Inflammatory macrophage treated with lipopolysaccharide for 4 hours (primary cell): ENCODE measurements around the gene SYPL2.
"Not testable (repeated sequence)": the region's sequence is repeated elsewhere in the genome, so short reads cannot be mapped to it uniquely, and the experiment has no call there.

Experiments
- DNase-seq: peaks from one replicate; pipeline ENCODE4 v3.0.0-alpha.2; 2020

The SYPL2 gene

GRCh38 chr1:109466452-109467300 is at the start of gene SYPL2:
SYPL2 (plus strand) TSS chr1:109466546; CDS start chr1:109466844, 298 bp downstream.
- peak; percentile 11 for DNase-seq

- DNase-seq: no peak
These were observed 42.8 kb upstream of the SYPL2 start for GRCh38 chr1:109423498-109423897.

GRCh38 chr1:109425391-109426280 is 40.7 kb upstream of the SYPL2 start:
- peak; percentile 86 for DNase-seq

GRCh38 chr1:109426281-109427170 is 39.8 kb upstream of the SYPL2 start, which contains the start of gene PSMA5:
PSMA5 (minus strand) TSS chr1:109426448; CDS start chr1:109426330, 118 bp downstream.
- peak; percentile 100 for DNase-seq

- peak; percentile 49 for DNase-seq
These were observed 39.2 kb upstream of the SYPL2 start for GRCh38 chr1:109427171-109427467.

- no peak for DNase-seq
These were observed 34.0 kb upstream of the SYPL2 start for GRCh38 chr1:109432336-109432735.

- peak; percentile 73 for DNase-seq
These were observed 33.0 kb upstream of the SYPL2 start for GRCh38 chr1:109433322-109433721.

- no peak for DNase-seq
These were observed 31.9 kb upstream of the SYPL2 start for GRCh38 chr1:109434484-109434883.

- peak; percentile 89 for DNase-seq
These were observed 27.5 kb upstream of the SYPL2 start for GRCh38 chr1:109438798-109439297.

GRCh38 chr1:109441069-109441468 is 25.3 kb upstream of the SYPL2 start:
- peak; percentile 32 for DNase-seq

GRCh38 chr1:109443476-109443875 is 22.9 kb upstream of the SYPL2 start:
- DNase-seq: peak; percentile 27

GRCh38 chr1:109444346-109444745 is 22.0 kb upstream of the SYPL2 start:
- DNase-seq: peak; percentile 10

- not testable (repeated sequence) for DNase-seq
These were observed 20.2 kb upstream of the SYPL2 start for GRCh38 chr1:109445949-109446695.

GRCh38 chr1:109447524-109447923 is 18.8 kb upstream of the SYPL2 start:
- no peak for DNase-seq

- DNase-seq: no peak
These were observed 11.7 kb upstream of the SYPL2 start for GRCh38 chr1:109454497-109455133.

GRCh38 chr1:109457819-109458218 is 8.5 kb upstream of the SYPL2 start:
- DNase-seq: no peak

GRCh38 chr1:109466125-109466451 is 258 bp upstream of the SYPL2 start:
- no peak for DNase-seq

- no peak for DNase-seq
These were observed 993 bp downstream of the SYPL2 start for GRCh38 chr1:109467301-109467777.

- DNase-seq: no peak
These were observed 1.7 kb downstream of the SYPL2 start for GRCh38 chr1:109468061-109468460.

- DNase-seq: no peak
These were observed 2.6 kb downstream of the SYPL2 start for GRCh38 chr1:109468903-109469302.

- DNase-seq: no peak
These were observed 3.9 kb downstream of the SYPL2 start for GRCh38 chr1:109470245-109470644.
